CD4-positive, alpha-beta T cell treated with Interleukin-15 for 1 hour (primary cell): ENCODE results near the gene SP100.

Experiments
- DNase-seq: peaks from one replicate; pipeline ENCODE4 v3.0.0-alpha.2; 2020

Gene SP100

DNA sequence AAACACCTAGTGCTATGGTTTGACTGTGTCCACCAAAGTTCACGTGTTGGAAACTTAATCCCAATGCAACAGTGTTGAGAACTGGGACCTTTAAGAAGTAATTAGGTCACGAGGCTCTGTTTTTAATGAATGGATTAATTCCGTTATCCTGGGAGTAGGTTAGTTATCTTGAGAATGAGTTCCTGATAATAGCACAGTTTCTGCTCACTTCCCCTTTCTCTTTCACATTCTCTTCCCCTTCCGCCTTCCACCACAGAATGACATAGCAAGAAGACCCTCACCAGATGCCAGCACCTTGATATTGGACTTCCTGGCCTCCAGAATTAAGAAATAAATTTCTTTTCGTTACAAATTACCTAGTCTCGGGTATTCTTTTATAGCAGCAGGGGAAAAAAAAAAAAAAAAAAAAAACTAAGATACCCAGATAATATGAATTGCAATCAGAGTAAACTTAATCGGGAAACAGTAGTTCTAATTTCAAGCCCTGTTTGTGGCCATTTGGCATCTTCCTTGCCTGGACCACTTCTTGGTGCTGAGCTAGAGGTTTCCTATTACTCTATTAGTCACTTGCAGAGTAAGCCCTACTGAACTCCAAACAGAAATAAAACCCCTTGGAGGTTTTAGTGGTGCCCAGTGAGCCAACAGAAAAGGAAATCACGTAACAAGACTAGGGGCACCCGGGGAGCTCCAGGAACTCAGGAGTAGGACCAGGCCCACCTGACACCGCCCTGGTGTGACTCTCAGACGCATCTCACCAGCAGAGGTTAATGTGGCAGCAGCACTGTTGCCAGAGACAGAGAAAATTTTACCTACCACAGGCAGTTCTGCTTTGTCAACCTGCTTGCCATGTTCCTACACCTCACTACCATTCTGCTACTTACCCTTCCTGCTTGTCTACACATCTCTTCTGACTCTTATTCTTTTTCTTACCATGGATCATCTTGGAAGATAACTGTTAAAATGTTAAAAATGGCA lies 149.1 kb downstream of the SP100 start:
- DNase-seq = no peak

DNA sequence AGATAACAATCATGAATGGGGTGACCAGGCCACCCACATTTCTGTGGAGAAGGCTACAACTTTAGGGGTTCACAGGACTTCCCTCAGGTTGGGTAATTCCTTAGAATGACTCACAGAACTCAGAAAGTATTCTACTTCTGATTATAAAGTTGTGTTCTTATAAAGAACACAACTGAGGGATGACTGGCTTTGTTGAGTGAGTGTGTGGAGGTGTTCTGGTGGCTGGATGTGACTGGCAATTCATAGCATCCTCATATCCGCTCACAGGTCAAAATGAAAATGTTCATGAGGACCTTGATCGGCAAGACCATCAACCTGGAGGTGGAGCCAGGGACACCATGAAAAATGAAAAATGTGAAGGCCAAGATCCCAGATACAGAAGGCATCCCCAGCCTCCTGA lies 153.3 kb downstream of the SP100 start:
- DNase-seq = no peak

DNA sequence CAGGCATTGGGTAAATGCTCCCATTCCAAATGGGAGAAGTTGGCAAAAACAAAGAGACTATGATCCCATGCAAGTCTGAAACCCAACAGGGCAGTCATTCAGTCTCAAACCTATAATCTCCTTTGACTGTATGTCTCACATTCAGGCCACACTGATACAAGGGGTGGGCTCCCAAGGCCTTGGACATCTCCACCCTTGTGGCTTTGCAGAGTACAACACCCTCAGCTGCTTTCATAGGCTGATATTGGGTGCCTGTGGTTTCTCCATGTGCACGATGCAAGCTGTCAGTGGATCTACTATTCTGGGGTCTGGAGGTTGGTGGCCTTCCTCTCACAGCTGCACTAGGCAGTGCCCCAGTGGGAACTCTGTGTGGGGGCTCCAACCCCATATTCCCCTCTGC lies 155.0 kb downstream of the SP100 start:
- DNase-seq = no peak

DNA sequence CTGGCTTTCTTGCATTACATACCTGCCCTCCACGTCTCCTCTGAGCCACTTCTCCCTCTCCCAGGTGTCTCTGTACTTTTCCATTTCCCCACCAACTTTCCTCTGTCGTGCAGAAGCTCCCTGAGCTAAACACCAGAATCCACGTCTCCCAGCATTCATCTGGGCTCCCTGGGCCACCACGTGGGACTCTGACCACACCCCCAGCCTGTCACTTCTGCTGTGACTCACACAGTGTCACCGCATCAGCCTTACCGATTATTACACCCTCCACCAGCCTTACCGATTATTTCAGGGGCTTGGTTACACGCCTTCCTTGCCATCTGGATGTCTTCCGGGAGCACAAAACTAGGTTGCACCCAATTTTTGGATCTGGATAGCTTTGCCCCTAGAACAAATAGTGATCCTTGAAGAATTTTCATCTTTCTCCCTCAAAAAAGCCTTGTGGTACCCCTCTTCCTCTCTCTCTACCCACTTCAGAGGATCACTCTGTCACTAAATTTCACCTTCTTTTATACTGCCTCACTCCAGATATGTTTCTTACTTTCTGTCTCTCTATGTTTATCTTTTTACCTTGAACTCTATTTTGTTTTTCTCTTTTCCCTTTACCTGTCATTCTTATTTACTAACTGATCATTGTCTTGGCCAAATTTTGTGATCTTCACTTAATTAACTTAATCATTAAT lies 159.8 kb downstream of the SP100 start:
- DNase-seq = peak; percentile 40

DNA sequence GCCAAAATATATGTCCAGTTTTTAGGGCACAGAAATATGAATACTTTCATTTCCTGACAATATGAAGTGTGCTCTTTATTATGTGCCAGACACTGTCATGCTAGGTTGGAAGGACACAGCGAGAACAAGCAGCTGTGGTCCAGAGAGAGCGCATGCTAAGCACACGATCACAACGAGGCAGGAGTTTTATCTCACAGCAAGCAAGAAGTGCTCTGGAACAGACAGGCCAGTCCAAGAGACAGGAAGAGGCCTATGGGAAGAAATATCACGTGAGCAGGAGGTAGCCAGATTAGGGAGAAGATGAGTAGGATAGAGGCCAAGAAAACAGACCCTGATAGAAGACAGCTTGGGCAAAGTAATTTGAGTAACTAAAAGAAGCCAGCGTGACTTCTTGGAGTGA lies 161.1 kb downstream of the SP100 start:
- no peak for DNase-seq

DNA sequence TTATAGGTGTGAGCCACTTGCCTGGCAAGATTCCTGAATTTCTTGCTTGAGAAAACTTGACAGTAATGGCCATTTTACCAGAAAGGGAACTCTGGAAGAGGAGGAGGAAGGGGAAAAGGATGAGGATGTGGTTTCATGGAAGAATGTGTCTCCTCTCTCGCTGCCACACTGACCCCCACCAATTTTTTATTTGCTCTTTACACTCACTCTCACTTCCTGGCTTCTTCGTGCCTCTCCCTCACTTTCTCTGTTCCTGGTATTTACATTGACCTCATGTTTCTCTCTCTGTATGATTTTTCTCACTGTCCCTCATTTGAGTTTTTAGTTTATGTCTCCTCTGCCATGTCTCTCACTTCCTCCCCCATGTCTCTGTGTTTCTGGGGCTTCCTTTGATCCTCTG lies 162.1 kb downstream of the SP100 start:
- no peak for DNase-seq

DNA sequence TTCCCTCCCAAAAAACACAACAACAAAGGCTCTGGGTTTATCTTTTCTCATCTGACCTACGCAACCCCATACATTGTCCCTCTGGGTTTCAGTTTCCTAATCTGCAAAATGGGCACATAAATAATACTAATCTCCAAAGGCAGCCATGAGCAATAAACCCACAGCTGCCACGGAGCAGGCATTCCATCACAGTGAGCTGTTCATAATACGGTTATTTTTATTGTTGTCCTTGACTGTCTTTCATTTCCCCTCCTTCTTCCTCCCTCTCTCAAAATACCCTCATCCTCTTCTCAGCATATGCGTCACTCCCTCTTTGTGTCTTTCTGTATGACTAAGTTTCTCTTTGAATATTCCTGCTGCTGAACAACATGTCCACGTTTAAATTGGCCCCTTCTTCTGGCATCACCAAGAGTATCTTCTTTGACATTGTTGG lies 166.9 kb downstream of the SP100 start:
- no peak for DNase-seq

DNA sequence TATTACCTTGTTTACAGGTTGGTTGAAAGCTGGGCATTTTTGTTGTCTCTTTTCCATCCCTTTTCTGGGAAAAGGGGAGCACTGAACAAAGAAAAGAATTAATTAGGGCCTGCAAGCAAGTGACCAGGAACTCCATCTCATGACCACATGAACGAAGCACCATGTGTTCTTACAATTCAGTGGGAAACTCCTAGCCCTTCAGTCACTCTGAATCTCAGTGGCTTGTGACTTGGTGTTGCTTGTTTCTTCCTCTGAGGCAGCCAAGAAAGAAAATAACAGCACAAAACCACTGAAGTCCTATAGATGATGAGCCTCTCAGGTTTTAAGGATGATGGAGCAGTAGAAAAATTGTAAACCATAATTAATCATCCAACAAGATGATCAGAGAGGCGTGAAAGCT lies 167.6 kb downstream of the SP100 start:
- no peak for DNase-seq

DNA sequence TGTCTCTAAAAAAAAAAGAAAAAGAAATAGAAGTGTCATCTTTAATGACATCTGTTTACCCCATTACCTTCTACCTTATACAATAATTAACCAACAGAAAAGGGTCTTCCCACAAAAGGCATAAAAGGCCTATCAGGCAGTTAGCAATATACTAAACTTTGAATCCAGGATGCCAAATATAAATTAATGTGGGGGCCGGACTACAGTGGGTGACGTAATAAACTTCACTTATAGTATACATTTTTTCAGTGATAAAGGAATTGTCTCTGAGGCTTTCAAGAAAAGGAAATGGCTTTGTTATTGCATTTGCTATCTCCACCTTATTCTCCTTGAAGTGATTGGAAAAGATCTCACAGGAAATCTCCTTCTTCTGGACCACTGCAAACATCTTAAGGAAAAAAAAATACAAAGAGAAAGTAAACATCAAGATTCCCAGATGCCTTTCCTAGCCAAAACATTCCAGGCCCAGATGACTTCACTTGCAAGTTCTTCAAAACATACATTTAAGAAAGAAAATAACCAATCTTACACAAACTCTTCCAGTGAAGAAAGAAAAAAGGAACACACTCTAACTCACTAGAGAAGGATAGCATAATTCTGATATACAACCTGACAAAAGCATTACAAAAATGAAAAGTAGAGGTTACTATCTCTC lies 170.5 kb downstream of the SP100 start:
- no peak for DNase-seq

DNA sequence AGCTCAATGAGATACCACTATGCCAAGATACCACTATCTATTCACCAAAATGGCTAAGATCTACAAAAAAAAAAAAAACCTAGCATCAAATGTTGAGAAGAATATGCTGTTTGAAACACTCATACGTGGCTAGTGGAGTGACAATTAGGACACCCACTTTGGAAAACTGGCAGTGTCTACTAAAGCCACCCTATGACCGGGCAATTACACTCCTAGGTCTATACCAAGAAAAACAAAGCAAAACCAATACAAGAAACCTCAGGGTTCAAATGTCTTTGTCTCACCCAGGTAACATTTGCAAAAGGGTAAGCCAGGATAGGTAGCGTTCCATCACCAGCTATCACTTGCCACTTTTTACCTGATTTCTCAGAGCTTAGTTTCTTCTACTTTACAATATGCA lies 173.0 kb downstream of the SP100 start:
- no peak for DNase-seq

DNA sequence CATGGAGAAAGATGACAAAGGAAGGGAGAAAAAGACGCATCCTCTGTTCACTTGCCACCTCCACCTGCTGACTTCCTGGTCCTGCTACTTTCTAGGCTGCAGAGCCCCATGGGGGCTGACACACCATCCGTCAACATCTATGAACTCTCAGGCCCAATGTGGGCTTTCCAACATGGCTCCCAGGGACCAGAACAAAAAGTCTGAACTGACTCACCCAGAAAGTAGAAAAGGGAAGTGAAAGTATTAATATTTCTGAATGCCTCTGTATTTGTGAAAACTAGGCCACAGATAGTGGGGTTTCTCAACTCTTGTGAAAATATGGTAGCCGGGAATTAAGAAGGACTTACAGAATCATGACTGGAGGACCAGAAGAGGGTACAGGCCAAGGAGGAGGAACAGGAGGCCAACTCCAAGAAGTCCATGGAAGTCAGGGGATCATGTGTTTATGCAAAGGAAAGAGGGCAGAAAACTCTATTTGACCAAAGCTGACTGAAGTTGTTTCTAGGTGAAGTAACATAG lies 173.6 kb downstream of the SP100 start:
- peak; percentile 64 for DNase-seq

DNA sequence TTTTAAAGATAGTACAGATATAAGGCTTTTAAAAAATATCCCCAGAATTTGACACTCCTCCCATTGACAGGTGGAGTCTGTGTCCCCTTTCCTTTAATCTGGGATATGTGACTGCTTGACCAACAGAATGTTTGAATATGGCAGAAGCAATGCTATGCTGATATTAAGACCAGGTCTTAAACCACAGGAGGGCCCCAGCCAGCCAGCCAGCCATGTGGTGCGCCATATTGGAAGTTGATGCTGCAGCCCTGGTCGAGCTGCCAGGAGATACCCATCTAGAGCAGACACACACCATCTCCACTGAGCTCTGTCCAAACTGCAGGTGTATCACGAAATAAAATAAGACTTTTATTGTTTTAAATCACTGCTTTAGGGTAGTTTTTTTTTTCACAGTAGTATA lies 174.3 kb downstream of the SP100 start:
- DNase-seq = no peak

DNA sequence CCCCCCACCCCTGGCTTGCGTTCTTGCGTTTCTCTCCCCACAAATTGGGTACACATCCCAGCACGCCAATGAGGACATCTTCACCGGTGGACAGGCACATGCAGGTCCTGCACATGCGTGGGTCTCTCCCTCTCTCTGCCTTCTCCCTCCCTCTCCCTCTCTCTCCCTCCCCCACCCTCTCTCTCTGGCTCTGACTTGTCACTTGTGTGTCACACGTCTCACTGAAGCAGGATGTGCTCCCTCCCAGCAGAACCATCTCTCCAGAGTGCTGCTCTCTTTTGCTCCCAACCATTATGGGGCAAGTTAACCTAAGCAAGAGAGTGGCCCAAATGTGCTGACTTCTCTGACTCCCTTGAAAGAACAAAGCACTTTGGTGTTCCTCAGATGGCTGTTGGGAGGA lies 175.8 kb downstream of the SP100 start:
- DNase-seq = no peak

DNA sequence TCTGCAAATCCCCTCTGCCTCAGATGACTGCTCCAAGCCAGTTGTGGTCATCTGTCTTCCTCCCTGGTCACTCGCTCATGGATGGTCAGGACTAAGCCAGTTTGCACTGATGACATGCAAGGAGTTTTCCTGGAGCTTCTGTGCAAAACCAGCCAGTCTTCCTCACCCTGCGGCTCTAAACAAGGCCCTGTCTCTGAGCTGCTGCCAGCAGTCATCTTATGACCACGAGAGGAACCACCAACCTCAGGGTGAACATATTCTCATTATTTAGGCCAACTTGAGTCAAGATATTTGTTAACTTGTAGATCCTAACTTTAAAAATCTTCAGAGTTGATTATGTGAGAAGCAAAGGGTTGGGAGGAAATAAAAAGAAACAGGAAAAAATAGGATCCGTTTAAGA lies 176.8 kb downstream of the SP100 start:
- DNase-seq = no peak
